NK-92 (cell line): Measurements from ENCODE around the gene PRDM7.
"Not testable (repeated sequence)": the region's sequence is repeated elsewhere in the genome, so short reads cannot be mapped to it uniquely, and the experiment has no call there.

Experiments used
- DNase-seq: peaks from one replicate; lab custom pipeline; 2025; ENCODE audit not compliant: unreplicated experiment; lab: John Stamatoyannopoulos, UW

The PRDM7 gene

GRCh38 chr16:90072442-90073105, 4.6 kb downstream of the PRDM7 start:
- DNase-seq, result no peak

- DNase-seq, result no peak
Measured at GRCh38 chr16:90070440-90070839, 6.7 kb downstream of the PRDM7 start.

- no peak for DNase-seq
Measured at GRCh38 chr16:90061437-90061836, 15.7 kb downstream of the PRDM7 start.

GRCh38 chr16:90057738-90058173, 19.4 kb downstream of the PRDM7 start:
- DNase-seq, result no peak

GRCh38 chr16:90056521-90056920, 20.6 kb downstream of the PRDM7 start:
- not testable (repeated sequence) for DNase-seq

GRCh38 chr16:90055371-90055770, 21.8 kb downstream of the PRDM7 start:
- DNase-seq, result no peak

- DNase-seq, result no peak
Measured at GRCh38 chr16:90054554-90054953, 22.6 kb downstream of the PRDM7 start.

GRCh38 chr16:90053902-90054500, 23.1 kb downstream of the PRDM7 start:
- DNase-seq, result no peak

- DNase-seq, result no peak
Measured at GRCh38 chr16:90050969-90051368, 26.2 kb downstream of the PRDM7 start.

GRCh38 chr16:90048737-90049330, 28.3 kb downstream of the PRDM7 start:
- no peak for DNase-seq

GRCh38 chr16:90048347-90048722, 28.8 kb downstream of the PRDM7 start:
- DNase-seq, result no peak

GRCh38 chr16:90047714-90048346, 29.3 kb downstream of the PRDM7 start:
- DNase-seq, result no peak

- no peak for DNase-seq
Measured at GRCh38 chr16:90046971-90047713, 30.0 kb downstream of the PRDM7 start.

- no peak for DNase-seq
Measured at GRCh38 chr16:90046122-90046970, 30.8 kb downstream of the PRDM7 start.

- DNase-seq, result no peak
Measured at GRCh38 chr16:90044111-90044551, 33.0 kb downstream of the PRDM7 start.

- no peak for DNase-seq
Measured at GRCh38 chr16:90043526-90043925, 33.6 kb downstream of the PRDM7 start.

GRCh38 chr16:90042946-90043514, 34.1 kb downstream of the PRDM7 start:
- DNase-seq, result no peak

GRCh38 chr16:90041896-90042473, 35.1 kb downstream of the PRDM7 start:
- DNase-seq, result no peak

GRCh38 chr16:90040152-90041023, 36.7 kb downstream of the PRDM7 start:
- DNase-seq, result no peak
